LNCAP (cell line): ENCODE measurements around the gene MAP3K14.

ENCODE experiments used
- TF ChIP-seq, protein P1 (sequence below): fragments of 450-650 bp; IDR thresholded peaks from 2 replicates; pipeline ENCODE4 v1.5.1; 2017; ENCODE audit warnings: mild to moderate bottlenecking

Gene MAP3K14

DNA sequence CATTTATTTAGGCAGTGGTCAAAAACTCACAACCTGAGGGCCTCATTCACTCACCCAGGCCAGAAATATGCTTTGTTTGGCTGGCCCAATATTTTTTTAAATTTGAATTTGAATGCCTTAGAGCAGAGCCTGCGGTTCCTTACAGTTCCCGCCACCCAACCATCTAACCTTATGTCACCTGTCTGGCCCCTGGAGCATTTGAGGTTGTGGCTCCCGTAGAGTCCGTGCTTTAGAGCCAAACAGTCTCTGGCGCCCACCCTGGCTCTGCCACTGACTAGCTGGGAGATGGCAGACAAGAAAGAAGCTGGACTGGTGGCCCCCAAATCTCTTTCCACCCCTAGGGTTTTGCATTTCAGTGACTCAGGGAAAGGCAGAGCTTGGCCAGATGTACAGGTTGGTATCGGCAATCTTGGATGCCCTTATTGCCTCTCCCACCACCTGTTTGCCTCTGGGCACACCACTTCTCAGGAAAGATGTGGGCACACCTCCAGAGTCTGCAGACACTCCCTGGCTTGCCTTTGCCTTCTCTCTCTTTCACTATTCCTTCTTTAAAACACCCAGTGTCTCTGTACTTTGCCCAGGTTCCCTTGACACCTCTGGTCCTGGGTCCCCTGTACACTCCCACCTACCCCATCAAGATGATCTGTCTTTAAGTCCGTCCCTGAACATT lies 1.9 kb upstream of the MAP3K14 start:
- TF ChIP-seq, protein P1, sequence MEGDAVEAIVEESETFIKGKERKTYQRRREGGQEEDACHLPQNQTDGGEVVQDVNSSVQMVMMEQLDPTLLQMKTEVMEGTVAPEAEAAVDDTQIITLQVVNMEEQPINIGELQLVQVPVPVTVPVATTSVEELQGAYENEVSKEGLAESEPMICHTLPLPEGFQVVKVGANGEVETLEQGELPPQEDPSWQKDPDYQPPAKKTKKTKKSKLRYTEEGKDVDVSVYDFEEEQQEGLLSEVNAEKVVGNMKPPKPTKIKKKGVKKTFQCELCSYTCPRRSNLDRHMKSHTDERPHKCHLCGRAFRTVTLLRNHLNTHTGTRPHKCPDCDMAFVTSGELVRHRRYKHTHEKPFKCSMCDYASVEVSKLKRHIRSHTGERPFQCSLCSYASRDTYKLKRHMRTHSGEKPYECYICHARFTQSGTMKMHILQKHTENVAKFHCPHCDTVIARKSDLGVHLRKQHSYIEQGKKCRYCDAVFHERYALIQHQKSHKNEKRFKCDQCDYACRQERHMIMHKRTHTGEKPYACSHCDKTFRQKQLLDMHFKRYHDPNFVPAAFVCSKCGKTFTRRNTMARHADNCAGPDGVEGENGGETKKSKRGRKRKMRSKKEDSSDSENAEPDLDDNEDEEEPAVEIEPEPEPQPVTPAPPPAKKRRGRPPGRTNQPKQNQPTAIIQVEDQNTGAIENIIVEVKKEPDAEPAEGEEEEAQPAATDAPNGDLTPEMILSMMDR = no peak

DNA sequence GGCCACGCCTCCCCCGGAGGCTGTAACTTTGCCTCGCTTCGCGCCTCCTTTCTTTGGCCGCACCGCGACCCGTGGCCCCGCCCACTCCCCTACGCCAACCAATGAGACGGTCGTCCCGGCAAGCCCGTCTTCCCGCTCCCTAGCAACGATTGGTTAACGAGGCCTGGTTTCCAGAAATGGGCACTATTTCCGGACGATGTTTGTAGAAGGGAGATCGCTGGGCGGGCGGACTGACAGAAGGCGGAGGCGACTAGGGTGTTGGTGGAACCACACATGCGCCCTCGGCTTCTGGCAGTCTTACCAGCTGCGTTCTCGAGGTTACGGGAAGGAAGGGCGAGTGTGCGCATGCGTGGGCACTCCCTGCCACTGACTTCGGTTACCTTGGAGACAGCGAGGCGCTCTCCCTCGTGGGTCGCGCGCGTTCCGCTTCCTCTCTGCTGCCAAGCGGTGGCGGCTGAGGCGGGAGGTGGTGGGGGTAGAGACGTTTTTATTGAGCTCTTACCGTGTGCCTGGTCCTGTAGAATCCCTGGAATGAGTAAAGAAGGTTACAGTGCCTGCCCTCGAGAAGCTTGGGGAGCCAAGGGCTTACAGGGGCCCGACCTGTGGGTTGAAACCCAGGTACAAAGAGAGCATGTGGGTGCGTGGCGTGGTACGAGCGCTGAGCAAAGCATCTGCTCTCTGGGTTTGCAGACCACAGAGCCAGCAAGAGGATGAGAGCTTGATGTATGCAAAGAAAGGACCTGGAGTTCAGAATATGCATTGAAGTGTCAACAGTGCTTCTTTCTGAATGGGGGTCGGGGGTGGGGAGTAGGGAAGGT lies 500 bp upstream of the MAP3K14 start:
- TF ChIP-seq, protein P1 = no peak

DNA sequence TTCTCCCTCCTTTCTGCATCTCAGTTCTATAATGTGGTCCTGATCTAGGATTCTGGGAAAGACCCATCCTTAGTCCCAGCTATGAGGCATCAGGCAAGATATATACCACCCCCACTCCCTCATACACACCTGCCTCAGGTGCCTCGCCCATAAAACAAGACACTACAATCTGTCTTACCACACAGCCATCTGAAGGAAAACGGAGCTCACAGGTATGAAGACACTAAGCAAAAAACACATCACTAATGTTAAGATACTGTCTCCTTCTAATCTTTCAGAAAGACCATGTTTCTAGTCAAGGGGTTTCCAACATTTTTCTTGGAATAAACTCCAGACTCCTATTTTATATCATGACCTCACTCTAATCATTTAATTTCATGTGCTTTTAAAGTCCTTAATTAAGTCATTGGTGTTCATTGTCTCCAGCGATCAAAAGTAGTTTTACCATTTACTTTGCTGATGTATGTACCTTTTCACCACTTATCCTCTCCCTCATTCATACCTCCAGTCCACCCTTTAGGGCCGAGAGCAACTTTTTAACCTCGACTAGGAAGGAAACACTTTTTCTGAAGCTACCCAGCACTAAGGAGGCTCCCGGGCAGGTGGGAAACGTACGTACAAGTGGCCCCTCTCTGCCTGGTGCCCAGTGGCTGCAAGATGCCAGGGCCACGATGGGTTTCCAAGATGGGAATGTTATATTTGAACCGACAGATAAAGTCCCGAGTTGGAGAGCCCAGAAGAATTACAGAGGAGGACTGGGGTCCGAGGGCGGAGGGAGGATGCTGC lies 979 bp downstream of the MAP3K14 start:
- TF ChIP-seq, protein P1 = no peak

DNA sequence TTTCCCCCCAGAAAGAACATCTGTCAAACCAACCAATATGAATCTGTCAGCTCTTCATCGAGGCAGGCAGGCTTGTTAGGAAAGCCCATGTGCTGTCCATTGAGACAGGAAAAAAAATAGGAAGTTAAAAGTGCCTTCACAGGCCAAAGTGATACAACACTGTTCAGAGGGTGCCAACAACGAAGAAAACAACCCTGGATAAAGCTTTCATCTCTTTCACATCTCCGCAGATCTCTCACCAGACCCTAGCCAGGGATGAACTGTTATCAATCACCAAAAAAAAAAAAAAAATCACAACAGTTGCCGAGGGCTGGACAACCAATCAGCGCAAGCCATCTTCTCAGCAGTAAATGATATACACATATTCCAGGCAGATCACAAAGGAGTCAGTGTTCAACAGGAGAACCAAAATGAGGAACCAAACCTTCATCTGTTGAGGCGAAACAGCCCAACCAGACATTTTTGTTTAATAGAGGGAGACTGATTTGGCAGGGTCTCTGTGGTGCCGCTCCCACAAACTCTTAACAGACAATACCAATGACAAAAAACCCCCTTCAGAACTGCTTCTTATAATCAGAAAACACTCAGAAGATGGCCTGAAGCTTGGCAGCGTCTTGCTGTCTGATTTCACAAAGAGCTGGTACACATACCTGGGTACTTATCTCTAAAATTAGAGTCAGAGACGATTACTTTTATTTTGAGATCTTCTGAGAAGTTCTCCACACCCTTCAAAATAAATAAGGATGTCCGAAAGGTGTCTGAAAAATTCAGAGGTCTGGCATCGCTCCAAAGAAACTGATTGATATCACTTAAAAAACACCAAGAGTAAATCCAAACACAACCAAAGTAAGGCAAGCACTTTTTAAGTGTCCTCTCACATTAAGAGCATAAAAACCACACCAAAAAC lies 1.8 kb downstream of the MAP3K14 start:
- TF ChIP-seq, protein P1 = no peak

DNA sequence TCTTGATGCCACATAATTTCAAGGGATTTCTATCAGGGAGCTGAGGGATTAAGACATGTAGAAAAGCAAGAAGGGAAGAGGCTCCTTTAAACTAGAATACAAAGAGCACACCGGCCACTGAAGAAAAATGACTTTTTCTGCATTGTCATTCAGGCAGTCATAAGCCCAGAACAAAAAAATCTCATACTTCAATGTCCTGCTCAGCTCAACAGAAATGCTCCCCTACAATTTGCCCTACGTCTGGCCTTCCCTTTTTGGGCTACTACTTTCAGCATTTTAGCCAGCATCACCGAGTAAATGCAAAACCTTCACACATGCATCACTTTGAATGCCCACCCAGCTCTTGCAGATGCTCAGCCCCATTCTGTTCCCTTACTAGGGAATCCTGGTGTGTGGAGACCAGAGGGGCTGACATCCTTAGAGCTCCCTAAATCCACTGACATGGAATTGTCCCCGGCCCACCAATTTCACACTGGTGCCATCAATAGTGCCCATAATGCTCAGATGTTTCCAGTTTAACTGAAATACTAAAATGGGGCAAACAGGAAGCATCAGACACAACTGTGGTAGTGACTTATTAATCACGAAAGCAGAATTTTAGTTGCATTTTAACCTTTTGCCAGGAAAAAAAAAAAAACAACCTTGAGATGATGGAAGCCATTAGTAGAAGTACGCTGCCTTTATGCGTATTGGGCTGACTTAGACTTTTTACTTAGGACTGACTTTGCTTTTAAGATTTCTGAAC lies 2.7 kb downstream of the MAP3K14 start:
- TF ChIP-seq, protein P1 = no peak

DNA sequence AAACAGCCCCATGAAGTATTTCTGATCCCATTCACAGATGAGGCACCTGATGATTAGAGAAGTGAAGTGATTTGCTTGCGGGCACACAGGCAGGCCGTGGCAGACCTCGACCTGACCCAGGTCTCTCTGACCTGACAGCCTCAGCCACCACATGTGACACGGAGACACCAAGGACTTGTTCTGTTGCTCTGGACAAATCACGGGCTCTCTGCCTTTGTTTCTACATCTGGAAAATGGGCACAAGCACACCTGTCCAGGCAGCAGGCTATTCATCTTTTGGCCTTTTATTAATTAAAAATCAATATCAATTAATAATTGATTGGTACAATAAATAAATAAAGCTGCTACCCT lies 3.4 kb downstream of the MAP3K14 start:
- TF ChIP-seq, protein P1 = no peak
